Hepatocyte (in vitro differentiated cells): ENCODE measurements around the gene LARP1. TPM values are rescaled to one million over a fixed set of nuclear protein-coding genes. Genes with fewer than 3 reads are reported as not detected.
"Not testable (repeated sequence)": the region's sequence is repeated elsewhere in the genome, so short reads cannot be mapped to it uniquely, and the experiment has no call there.

Experiments used
- DNase-seq: peaks from one replicate; pipeline ENCODE4 v3.0.0-alpha.2; 2016; ENCODE audit warnings: low spot score
- H2AFZ ChIP-seq: fragments of 200-600 bp; sonication (generic); 2 replicates; pipeline ENCODE4 v1.6.0; 2016; ENCODE audit warnings: antibody characterized with exemption, mild to moderate bottlenecking
- H3K27ac ChIP-seq: fragments of 200-600 bp; sonication (generic); 2 replicates; pipeline ENCODE4 v1.5.1; 2016; ENCODE audit warnings: mild to moderate bottlenecking
- H3K27me3 ChIP-seq: fragments of 200-600 bp; sonication (generic); 2 replicates; pipeline ENCODE4 v1.6.1; 2016
- H3K36me3 ChIP-seq: fragments of 200-600 bp; sonication (generic); replicated peaks from 2 replicates; pipeline ENCODE4 v1.5.1; 2016; ENCODE audit warnings: low read depth; ENCODE audit not compliant: insufficient read depth
- H3K4me1 ChIP-seq: fragments of 200-600 bp; sonication (generic); 2 replicates; pipeline ENCODE4 v1.5.1; 2016; ENCODE audit warnings: mild to moderate bottlenecking, moderate library complexity; ENCODE audit not compliant: insufficient read depth
- H3K4me2 ChIP-seq: fragments of 200-600 bp; sonication (generic); 2 replicates; pipeline ENCODE4 v1.6.0; 2016
- H3K4me3 ChIP-seq: fragments of 200-600 bp; sonication (generic); 2 replicates; pipeline ENCODE4 v1.5.1; 2016; ENCODE audit warnings: mild to moderate bottlenecking
- H3K79me2 ChIP-seq: fragments of 200-600 bp; sonication (generic); 2 replicates; pipeline ENCODE4 v1.6.0; 2017; ENCODE audit warnings: mild to moderate bottlenecking
- H3K9me2 ChIP-seq: fragments of 200-600 bp; sonication (generic); replicated peaks from 2 replicates; pipeline ENCODE4 v1.6.0; 2017; ENCODE audit warnings: mild to moderate bottlenecking; ENCODE audit not compliant: insufficient read depth
- H3K9me3 ChIP-seq: fragments of 200-600 bp; sonication (generic); 2 replicates; pipeline ENCODE4 v1.5.1; 2016; ENCODE audit warnings: low read depth, mild to moderate bottlenecking
- H4K20me1 ChIP-seq: fragments of 200-600 bp; sonication (generic); 2 replicates; pipeline ENCODE4 v1.6.0; 2016; ENCODE audit warnings: mild to moderate bottlenecking; ENCODE audit not compliant: insufficient read depth, poor library complexity, severe bottlenecking
- CTCF ChIP-seq: fragments of 200-600 bp; sonication (generic); IDR thresholded peaks from 2 replicates; pipeline ENCODE4 v1.5.1; 2016; ENCODE audit warnings: antibody characterized with exemption, mild to moderate bottlenecking; ENCODE audit not compliant: poor library complexity
- EZH2 ChIP-seq: fragments of 200-600 bp; sonication (generic); IDR thresholded peaks from 2 replicates; pipeline ENCODE4 v1.6.1; 2016; ENCODE audit warnings: antibody characterized with exemption, mild to moderate bottlenecking, borderline replicate concordance
- EZH2phosphoT487 ChIP-seq: fragments of 200-600 bp; sonication (generic); IDR thresholded peaks from one replicate; pipeline ENCODE4 v1.6.1; 2018; ENCODE audit warnings: antibody characterized with exemption, mild to moderate bottlenecking, low read depth, moderate library complexity; ENCODE audit not compliant: unreplicated experiment, severe bottlenecking
- WGBS: methylation state at CpG from one replicate; pipeline ENCODE4 v1.1.6; 2016; ENCODE audit warnings: low lambda C conversion rate; ENCODE audit errors: missing lambda C conversion rate; 5-methylcytosine and 5-hydroxymethylcytosine counted together
- polyA plus RNA-seq: library from polyadenylated mRNA; unstranded; fragments of >200 nt; fragmentation: Nextera tagmentation; extraction: Ambion mirVana; gene quantifications from 2 replicates; pipeline ENCODE4 v1.2.1, GENCODE V29; 2016
- total RNA-seq: library from RNA; depleted of rRNA; stranded (reverse); fragments of >200 nt; gene quantifications from 2 replicates; pipeline ENCODE4 v1.2.3, GENCODE V29; 2014

LARP1 gene
- total and polyA plus RNA-seq, 2 experiments from 2014 or later = 62.9 to 75.0 TPM

- no peak for DNase-seq
- Histone ChIP-seq H3K4me2 (no peak overlapping the region), H2AFZ (no peak overlapping the region), H4K20me1 (no peaks in the 10 kb centered on the region), H3K36me3 (no peaks in the 10 kb centered on the region), H3K27ac (no peak overlapping the region), H3K27me3 (no peaks in the 10 kb centered on the region), H3K79me2 (peaks cover 2% of the 10 kb centered on the region), H3K9me3 (no peaks in the 10 kb centered on the region), H3K4me3 (no peak overlapping the region), H3K4me1 (no peaks in the 10 kb centered on the region), H3K9me2 (no peaks in the 10 kb centered on the region)
- no peak for TF ChIP-seq CTCF
- WGBS = 86% methylated on average over 7 of the region's 7 CpGs
Measured at GRCh38 chr5:154819546-154819945, 64.4 kb downstream of the LARP1 start.

GRCh38 chr5:154820383-154820782 is 65.2 kb downstream of the LARP1 start:
- no peaks in the 10 kb centered on the region for H3K27me3 ChIP-seq
- no peaks in the 10 kb centered on the region for H3K9me2 ChIP-seq
- no peak for TF ChIP-seq EZH2phosphoT487
- no peak for TF ChIP-seq CTCF
- no peak for TF ChIP-seq EZH2
- no peak overlapping the region for H3K4me3 ChIP-seq
- H2AFZ ChIP-seq = no peak overlapping the region
- H3K36me3 ChIP-seq = no peaks in the 10 kb centered on the region
- no peaks in the 10 kb centered on the region for H4K20me1 ChIP-seq
- no peak overlapping the region for H3K27ac ChIP-seq
- H3K4me1 ChIP-seq = no peaks in the 10 kb centered on the region
- peaks cover 2% of the 10 kb centered on the region for H3K79me2 ChIP-seq
- H3K9me3 ChIP-seq = no peaks in the 10 kb centered on the region
- H3K4me2 ChIP-seq = no peak overlapping the region
- DNase-seq = no peak
- WGBS = 95% methylated on average over 5 of the region's 5 CpGs

GRCh38 chr5:154822896-154823295 is 67.7 kb downstream of the LARP1 start:
- not testable (repeated sequence) for DNase-seq, H3K27ac ChIP-seq, H3K4me3 ChIP-seq, H2AFZ ChIP-seq, H3K27me3 ChIP-seq, H3K79me2 ChIP-seq, H3K9me3 ChIP-seq, H3K36me3 ChIP-seq, H3K4me2 ChIP-seq, H3K9me2 ChIP-seq, H3K4me1 ChIP-seq, H4K20me1 ChIP-seq
- WGBS = 86% methylated on average over 5 of the region's 5 CpGs

- Histone ChIP-seq H3K27ac (no peak overlapping the region), H2AFZ (no peak overlapping the region), H3K4me2 (no peak overlapping the region), H3K36me3 (no peaks in the 10 kb centered on the region), H3K9me2 (no peaks in the 10 kb centered on the region), H3K79me2 (no peaks in the 10 kb centered on the region), H3K9me3 (no peaks in the 10 kb centered on the region), H4K20me1 (no peaks in the 10 kb centered on the region), H3K4me3 (no peak overlapping the region), H3K4me1 (no peaks in the 10 kb centered on the region), H3K27me3 (no peaks in the 10 kb centered on the region)
- DNase-seq = no peak
- WGBS = 85% methylated on average over 4 of the region's 4 CpGs
- TF ChIP-seq EZH2 (no peak), EZH2phosphoT487 (no peak), CTCF (no peak)
Measured at GRCh38 chr5:154823605-154824004, 68.4 kb downstream of the LARP1 start.
